ENCODE measurements around the gene AGTRAP. TPM values are rescaled to one million over a fixed set of nuclear protein-coding genes. Genes with fewer than 3 reads are reported as not detected.

Gene AGTRAP
- total RNA-seq, 1 experiment from 2014 or later, result 57.0 TPM

GRCh38 chr1:11749996-11750395 lies 14.1 kb downstream of the AGTRAP start:
- intact Hi-C loops (cut with micrococcal nuclease; ENCODE audit: unreplicated experiment) (no loop called here), in situ Hi-C loops (cut with HindIII; ENCODE audit: low pct_unique_long_range_greater_than_20kb, low sequenced_read_pairs) (no loop called here)
- POLR2A ChIA-PET, result no interaction called here
- ATAC-seq (no peak), DNase-seq (ENCODE audit: low read depth, low spot score) (no peak)
- Histone ChIP-seq H3K27me3 (ENCODE audit: control insufficient read depth, insufficient read depth, low read length) (no peaks in the 10 kb centered on the region), H3K27ac (ENCODE audit: low read length) (no peak overlapping the region), H3K9me3 (ENCODE audit: control insufficient read depth, insufficient read depth, low read depth, low read length) (no peaks in the 10 kb centered on the region), H3K36me3 (ENCODE audit: control insufficient read depth, insufficient read depth, low read length) (no peaks in the 10 kb centered on the region; the same call in 1 of the 2 replicates), H3K4me1 (ENCODE audit: control insufficient read depth, insufficient read depth, low read length) (no peaks in the 10 kb centered on the region), H3K4me3 (ENCODE audit: low read depth in 2 of 2, low read length in 2 of 2) (no peak overlapping the region)
- CTCF ChIA-PET, result no interaction called here
- no TSS peak for BruUV-seq (replicated peaks)
- TF ChIP-seq TCF7L2 (IDR thresholded peaks at IDR 0.05; ENCODE audit: low read depth, low read length) (no peak), POLR2AphosphoS5 (IDR thresholded peaks at IDR 0.05; ENCODE audit: low read depth, low read length) (no peak), SIN3A (IDR thresholded peaks at IDR 0.05; ENCODE audit: borderline replicate concordance, insufficient read depth, low read depth, low read length) (no peak)
- TF ChIP-seq, protein P1, sequence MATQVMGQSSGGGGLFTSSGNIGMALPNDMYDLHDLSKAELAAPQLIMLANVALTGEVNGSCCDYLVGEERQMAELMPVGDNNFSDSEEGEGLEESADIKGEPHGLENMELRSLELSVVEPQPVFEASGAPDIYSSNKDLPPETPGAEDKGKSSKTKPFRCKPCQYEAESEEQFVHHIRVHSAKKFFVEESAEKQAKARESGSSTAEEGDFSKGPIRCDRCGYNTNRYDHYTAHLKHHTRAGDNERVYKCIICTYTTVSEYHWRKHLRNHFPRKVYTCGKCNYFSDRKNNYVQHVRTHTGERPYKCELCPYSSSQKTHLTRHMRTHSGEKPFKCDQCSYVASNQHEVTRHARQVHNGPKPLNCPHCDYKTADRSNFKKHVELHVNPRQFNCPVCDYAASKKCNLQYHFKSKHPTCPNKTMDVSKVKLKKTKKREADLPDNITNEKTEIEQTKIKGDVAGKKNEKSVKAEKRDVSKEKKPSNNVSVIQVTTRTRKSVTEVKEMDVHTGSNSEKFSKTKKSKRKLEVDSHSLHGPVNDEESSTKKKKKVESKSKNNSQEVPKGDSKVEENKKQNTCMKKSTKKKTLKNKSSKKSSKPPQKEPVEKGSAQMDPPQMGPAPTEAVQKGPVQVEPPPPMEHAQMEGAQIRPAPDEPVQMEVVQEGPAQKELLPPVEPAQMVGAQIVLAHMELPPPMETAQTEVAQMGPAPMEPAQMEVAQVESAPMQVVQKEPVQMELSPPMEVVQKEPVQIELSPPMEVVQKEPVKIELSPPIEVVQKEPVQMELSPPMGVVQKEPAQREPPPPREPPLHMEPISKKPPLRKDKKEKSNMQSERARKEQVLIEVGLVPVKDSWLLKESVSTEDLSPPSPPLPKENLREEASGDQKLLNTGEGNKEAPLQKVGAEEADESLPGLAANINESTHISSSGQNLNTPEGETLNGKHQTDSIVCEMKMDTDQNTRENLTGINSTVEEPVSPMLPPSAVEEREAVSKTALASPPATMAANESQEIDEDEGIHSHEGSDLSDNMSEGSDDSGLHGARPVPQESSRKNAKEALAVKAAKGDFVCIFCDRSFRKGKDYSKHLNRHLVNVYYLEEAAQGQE (IDR thresholded peaks at IDR 0.05; ENCODE audit: insufficient read depth in 1 of 2, low read depth in 2 of 2, low read length in 1 of 2), result no peak
- TF ChIP-seq, protein P2, sequence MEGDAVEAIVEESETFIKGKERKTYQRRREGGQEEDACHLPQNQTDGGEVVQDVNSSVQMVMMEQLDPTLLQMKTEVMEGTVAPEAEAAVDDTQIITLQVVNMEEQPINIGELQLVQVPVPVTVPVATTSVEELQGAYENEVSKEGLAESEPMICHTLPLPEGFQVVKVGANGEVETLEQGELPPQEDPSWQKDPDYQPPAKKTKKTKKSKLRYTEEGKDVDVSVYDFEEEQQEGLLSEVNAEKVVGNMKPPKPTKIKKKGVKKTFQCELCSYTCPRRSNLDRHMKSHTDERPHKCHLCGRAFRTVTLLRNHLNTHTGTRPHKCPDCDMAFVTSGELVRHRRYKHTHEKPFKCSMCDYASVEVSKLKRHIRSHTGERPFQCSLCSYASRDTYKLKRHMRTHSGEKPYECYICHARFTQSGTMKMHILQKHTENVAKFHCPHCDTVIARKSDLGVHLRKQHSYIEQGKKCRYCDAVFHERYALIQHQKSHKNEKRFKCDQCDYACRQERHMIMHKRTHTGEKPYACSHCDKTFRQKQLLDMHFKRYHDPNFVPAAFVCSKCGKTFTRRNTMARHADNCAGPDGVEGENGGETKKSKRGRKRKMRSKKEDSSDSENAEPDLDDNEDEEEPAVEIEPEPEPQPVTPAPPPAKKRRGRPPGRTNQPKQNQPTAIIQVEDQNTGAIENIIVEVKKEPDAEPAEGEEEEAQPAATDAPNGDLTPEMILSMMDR (IDR thresholded peaks at IDR 0.05), result no peak

DNA sequence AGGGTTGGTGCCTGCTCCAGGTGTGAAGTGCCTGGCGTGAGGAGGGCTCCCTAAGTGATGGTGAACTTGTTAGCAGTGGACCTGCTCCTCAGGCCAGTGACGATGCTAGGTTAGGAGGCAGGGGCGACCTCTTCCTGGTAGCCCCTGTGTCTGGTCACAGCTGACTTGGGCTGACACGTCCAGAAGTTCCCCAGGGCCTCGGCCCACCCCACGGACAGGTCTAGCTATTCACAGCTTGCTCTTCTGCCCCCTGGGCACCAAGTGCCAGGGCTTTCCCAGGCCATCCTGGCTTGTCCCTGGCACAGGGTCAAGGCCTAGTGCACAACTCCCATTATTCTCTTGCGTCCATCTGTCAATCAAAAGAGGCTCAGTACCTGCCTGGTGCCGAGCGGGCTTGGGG lies 15.2 kb downstream of the AGTRAP start:
- CTCF ChIA-PET, result interaction anchor here (0.6 to 0.7 kb wide), 2 partner anchors 107 to 451 kb away, joined by 3 to 7 read pairs; no protein-coding TSS in a partner anchor
- POLR2A ChIA-PET, result no interaction called here
- no peak for ATAC-seq
- Histone ChIP-seq H3K36me3 (ENCODE audit: control insufficient read depth, insufficient read depth, low read length) (no peaks in the 10 kb centered on the region), H3K4me1 (ENCODE audit: control insufficient read depth, insufficient read depth, low read length) (no peaks in the 10 kb centered on the region), H3K4me3 (ENCODE audit: low read depth in 2 of 2, low read length in 2 of 2) (no peak overlapping the region), H3K9me3 (ENCODE audit: control insufficient read depth, insufficient read depth, low read depth, low read length) (no peaks in the 10 kb centered on the region), H3K27ac (ENCODE audit: low read length) (no peak overlapping the region), H3K27me3 (ENCODE audit: control insufficient read depth, insufficient read depth, low read length) (no peaks in the 10 kb centered on the region)
- in situ Hi-C loops (cut with HindIII; ENCODE audit: low pct_unique_long_range_greater_than_20kb, low sequenced_read_pairs), result no loop called here
- intact Hi-C loops (cut with micrococcal nuclease; ENCODE audit: unreplicated experiment), result no loop called here
- BruUV-seq (replicated peaks), result no TSS peak
- TF ChIP-seq POLR2AphosphoS5 (IDR thresholded peaks at IDR 0.05; ENCODE audit: low read depth, low read length), result no peak
- TF ChIP-seq, protein P1 (IDR thresholded peaks at IDR 0.05; ENCODE audit: insufficient read depth in 1 of 2, low read depth in 2 of 2, low read length in 1 of 2), result no peak
- TF ChIP-seq, protein P2 (IDR thresholded peaks at IDR 0.05), result no peak
- no peak for TF ChIP-seq SIN3A (IDR thresholded peaks at IDR 0.05; ENCODE audit: borderline replicate concordance, insufficient read depth, low read depth, low read length)
- TF ChIP-seq TCF7L2 (IDR thresholded peaks at IDR 0.05; ENCODE audit: low read depth, low read length), result no peak
- DNase-seq (ENCODE audit: low read depth, low spot score), result no peak

All from Panc1 (cell line).